HG02759 (cell line): ENCODE results near the gene PRR4.

Source experiments
- ATAC-seq: cut with Tn5 transposase; IDR thresholded peaks from one replicate; pipeline ENCODE4 v1.9.1; 2021; ENCODE audit warnings: mild to moderate bottlenecking, moderate library complexity; ENCODE audit not compliant: unreplicated experiment

PRR4 gene

GRCh38 chr12:10849425-10849878, at the start of gene PRR4:
TSS of gene PRR4 (minus strand) at chr12:10849475. CDS start at chr12:10849437, 38 bp downstream.
- ATAC-seq = no peak

- ATAC-seq = no peak
Measured at GRCh38 chr12:10896854-10897253, 47.6 kb upstream of the PRR4 start.

GRCh38 chr12:10891937-10892336, 42.7 kb upstream of the PRR4 start:
- no peak for ATAC-seq

- no peak for ATAC-seq
Measured at GRCh38 chr12:10889226-10889625, 40.0 kb upstream of the PRR4 start.

- no peak for ATAC-seq
Measured at GRCh38 chr12:10884086-10884725, 34.9 kb upstream of the PRR4 start, which contains the start of gene PRH1. TSS of gene PRH1 (minus strand) at chr12:10884255. CDS start at chr12:10884217, 38 bp downstream.

GRCh38 chr12:10873378-10873777, 24.1 kb upstream of the PRR4 start:
- no peak for ATAC-seq

- ATAC-seq = no peak
Measured at GRCh38 chr12:10867381-10867780, 18.1 kb upstream of the PRR4 start.

GRCh38 chr12:10863512-10864218, 14.4 kb upstream of the PRR4 start:
- no peak for ATAC-seq

GRCh38 chr12:10861366-10861765, 12.1 kb upstream of the PRR4 start:
- ATAC-seq = no peak

GRCh38 chr12:10855807-10856206, 6.5 kb upstream of the PRR4 start:
- ATAC-seq = no peak

- ATAC-seq = no peak
Measured at GRCh38 chr12:10853776-10854175, 4.5 kb upstream of the PRR4 start.

- ATAC-seq = no peak
Measured at GRCh38 chr12:10851243-10851858, 2.1 kb upstream of the PRR4 start.

- ATAC-seq = no peak
Measured at GRCh38 chr12:10847744-10848143, 1.5 kb downstream of the PRR4 start.

GRCh38 chr12:10842862-10843261, 6.4 kb downstream of the PRR4 start:
- no peak for ATAC-seq

GRCh38 chr12:10838461-10838860, 10.8 kb downstream of the PRR4 start:
- no peak for ATAC-seq

GRCh38 chr12:10829994-10830393, 19.3 kb downstream of the PRR4 start:
- no peak for ATAC-seq

GRCh38 chr12:10826258-10826657, 23.0 kb downstream of the PRR4 start, which contains the start of gene TAS2R10:
TSS of gene TAS2R10 (minus strand) at chr12:10826358. CDS start at chr12:10826269, 89 bp downstream.
- ATAC-seq = no peak

GRCh38 chr12:10824957-10825356, 24.3 kb downstream of the PRR4 start:
- no peak for ATAC-seq

- no peak for ATAC-seq
Measured at GRCh38 chr12:10811883-10812536, 37.3 kb downstream of the PRR4 start.

GRCh38 chr12:10810068-10810467, 39.2 kb downstream of the PRR4 start, which contains the start of gene TAS2R9:
TSS of gene TAS2R9 (minus strand) at chr12:10810168. CDS start at chr12:10810075, 93 bp downstream.
- ATAC-seq = no peak

- ATAC-seq = no peak
Measured at GRCh38 chr12:10807186-10807585, 42.1 kb downstream of the PRR4 start, which contains the start of gene TAS2R8. TSS of gene TAS2R8 (minus strand) at chr12:10807286. CDS start at chr12:10806980, 306 bp downstream.
